Fibroblast of the aortic adventitia (primary cell): ENCODE measurements around the gene SIGLEC10. TPM values are rescaled to one million over a fixed set of nuclear protein-coding genes. Genes with fewer than 3 reads are reported as not detected.

Source experiments
- DNase-seq: peaks from one replicate; pipeline ENCODE4 v3.0.0-alpha.2; 2010; ENCODE audit warnings: low read depth
- H3K4me3 ChIP-seq: 2 replicates; pipeline ENCODE4 v1.5.1; 2011; ENCODE audit warnings: low read depth, mild to moderate bottlenecking, control low read depth, low read length, moderate library complexity
- total RNA-seq: library from RNA; depleted of rRNA; stranded (reverse); fragments of >200 nt; gene quantifications from 2 replicates; pipeline ENCODE4 v1.2.3, GENCODE V29; 2012; ENCODE audit warnings: low replicate concordance
- TF ChIP-seq, protein P1 (sequence below): IDR thresholded peaks from 2 replicates; pipeline ENCODE4 v1.5.1; 2011; ENCODE audit warnings: mild to moderate bottlenecking, low read length, control low read depth, inconsistent platforms; ENCODE audit not compliant: insufficient read depth

Gene SIGLEC10
- total RNA-seq, 1 donor, result not detected

DNA sequence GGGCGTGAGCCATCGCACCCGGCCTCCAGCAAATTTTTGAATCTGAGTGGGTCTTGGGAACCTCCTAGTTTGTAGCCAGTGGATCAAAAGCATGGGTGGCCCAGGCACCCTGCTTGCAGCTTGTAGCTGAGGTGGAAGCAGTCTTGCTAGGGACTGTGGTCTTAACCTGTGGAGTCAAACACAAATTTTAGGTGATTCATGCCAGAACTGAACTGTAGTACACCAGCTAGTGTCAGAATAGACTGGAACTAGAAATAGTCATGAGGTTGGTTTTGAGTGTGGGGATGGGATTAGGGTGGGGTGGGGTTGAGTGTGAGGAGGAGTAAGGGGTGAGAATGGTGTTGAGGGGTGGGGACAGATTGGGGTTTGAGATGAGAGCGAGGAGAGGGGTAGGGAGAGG is 35.4 kb downstream of the SIGLEC10 start:
- TF ChIP-seq, protein P1, sequence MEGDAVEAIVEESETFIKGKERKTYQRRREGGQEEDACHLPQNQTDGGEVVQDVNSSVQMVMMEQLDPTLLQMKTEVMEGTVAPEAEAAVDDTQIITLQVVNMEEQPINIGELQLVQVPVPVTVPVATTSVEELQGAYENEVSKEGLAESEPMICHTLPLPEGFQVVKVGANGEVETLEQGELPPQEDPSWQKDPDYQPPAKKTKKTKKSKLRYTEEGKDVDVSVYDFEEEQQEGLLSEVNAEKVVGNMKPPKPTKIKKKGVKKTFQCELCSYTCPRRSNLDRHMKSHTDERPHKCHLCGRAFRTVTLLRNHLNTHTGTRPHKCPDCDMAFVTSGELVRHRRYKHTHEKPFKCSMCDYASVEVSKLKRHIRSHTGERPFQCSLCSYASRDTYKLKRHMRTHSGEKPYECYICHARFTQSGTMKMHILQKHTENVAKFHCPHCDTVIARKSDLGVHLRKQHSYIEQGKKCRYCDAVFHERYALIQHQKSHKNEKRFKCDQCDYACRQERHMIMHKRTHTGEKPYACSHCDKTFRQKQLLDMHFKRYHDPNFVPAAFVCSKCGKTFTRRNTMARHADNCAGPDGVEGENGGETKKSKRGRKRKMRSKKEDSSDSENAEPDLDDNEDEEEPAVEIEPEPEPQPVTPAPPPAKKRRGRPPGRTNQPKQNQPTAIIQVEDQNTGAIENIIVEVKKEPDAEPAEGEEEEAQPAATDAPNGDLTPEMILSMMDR, result no peak
- no peak overlapping the region for H3K4me3 ChIP-seq
- DNase-seq, result no peak

DNA sequence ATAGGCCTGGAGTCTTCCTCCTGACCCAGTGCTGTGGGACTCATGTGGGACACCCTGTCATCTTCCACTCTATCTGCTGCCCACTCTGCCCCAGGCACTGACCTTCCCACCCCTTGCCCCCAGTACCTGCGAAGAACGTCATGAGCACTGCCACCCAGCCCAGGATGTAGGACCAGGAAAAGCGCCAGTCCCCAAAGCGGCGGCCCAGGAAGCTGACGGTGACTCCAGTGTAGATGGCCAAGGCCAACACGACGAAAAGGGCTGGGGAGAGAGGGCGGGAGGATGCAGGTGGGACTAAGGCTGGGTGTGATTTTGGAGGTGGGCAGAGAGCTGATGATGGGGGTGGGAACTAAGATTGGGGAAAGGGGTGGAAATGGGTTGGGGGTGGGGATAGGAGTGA is 37.1 kb downstream of the SIGLEC10 start:
- no peak for DNase-seq
- no peak overlapping the region for H3K4me3 ChIP-seq
- TF ChIP-seq, protein P1, result no peak

DNA sequence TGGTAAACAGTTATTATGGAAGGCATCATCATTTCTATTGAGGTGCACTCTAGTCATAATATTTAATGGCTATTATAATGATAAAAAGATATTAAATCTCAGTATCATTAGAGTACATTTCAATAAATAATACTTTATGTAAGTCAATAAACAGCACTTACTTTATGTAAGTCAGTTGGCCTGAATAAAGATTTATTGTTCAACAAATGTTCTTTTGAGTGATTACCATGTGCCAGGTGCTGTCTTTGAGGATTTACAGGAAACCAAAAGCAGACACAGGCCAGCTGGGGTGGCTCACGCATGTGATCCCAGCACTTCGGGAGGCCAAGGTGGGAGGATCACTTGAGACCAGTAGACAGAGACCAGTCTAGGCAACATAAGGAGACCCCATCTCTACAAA is 40.0 kb downstream of the SIGLEC10 start:
- TF ChIP-seq, protein P1, result no peak
- DNase-seq, result no peak
- H3K4me3 ChIP-seq, result no peak overlapping the region

DNA sequence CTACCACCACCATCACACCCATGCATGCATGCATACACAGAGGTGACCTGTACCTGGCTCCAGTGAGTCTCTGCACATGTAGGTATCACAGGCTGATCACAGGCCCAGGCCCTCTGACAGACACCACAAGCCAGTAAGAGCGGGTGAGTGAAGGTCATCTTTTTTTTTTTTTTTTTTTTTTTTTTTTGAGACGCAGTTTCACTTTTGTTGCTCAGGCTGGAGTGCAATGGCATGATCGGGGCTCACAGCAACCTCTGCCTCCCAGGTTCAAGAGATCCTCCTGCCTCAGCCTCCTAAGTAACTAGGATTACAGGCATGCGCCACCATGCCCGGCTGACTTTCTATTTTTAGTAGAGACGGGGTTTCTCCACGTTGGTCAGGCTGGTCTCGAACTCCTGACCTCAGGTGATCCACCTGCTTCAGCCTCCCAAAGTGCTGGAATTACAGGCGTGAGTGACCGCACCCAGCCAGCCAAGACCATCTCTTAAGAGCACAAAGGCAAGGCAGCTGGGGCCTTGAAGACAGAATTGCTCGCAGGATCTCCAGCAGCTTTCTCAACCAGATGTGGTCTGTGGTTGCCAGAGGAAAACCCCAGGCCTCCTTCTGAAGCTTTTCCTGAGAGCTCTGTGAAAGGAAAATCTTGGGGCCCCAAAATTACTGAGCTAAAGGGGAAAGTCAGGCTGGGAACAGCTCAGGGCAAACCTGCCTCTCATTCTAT is 41.8 kb downstream of the SIGLEC10 start:
- no peak for DNase-seq
- no peak overlapping the region for H3K4me3 ChIP-seq
- TF ChIP-seq, protein P1, result no peak

DNA sequence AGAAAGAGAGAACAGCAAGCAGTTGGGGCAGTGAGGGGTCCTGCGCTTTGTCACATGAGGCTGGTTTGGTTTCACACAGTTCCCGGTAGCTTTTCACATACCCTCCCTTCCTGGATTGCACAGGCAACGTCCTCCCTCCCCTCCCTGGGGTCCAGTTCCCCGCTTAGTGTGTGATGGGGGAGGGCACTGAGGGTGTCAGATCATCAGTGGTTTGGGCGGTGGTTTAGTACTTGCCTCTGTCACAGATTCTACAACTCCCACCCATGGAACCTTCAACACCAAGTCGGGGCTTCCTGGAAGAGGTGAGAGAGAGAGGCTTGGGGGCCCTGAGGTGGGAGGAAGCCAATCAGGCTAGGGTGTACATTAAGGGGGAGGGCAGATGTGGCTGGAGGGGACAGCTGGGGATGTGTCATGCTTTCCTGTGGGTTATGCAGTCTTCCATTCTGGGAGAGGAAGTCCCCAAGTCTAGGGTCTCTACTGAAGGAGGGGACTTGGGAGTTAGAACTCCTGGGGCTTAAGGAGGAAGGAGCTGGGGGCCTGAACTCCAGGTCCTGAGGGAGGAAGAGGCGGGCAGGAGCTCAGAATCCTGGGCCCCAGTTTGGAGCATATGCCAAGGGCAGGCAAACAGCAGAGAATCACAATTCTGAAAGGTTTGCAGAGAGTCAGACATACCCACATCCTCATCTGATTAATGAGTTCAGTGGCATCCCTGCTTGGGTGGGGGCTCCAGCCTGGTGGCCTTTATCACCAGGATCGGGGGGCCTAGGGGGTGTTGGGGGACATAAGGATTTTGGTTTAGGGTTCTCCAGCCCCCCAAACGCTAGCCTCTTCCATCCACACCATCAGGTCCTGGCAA is 44.6 kb downstream of the SIGLEC10 start, which contains the start of gene NKG7:
TSS of gene NKG7 (minus strand) at position 6 of the 856 bp plus-strand sequence. CDS start 119 bp downstream, outside the sequence.
- H3K4me3 ChIP-seq, result no peak within 1 kb of the TSS
- TF ChIP-seq, protein P1, result no peak
- DNase-seq, result no peak

DNA sequence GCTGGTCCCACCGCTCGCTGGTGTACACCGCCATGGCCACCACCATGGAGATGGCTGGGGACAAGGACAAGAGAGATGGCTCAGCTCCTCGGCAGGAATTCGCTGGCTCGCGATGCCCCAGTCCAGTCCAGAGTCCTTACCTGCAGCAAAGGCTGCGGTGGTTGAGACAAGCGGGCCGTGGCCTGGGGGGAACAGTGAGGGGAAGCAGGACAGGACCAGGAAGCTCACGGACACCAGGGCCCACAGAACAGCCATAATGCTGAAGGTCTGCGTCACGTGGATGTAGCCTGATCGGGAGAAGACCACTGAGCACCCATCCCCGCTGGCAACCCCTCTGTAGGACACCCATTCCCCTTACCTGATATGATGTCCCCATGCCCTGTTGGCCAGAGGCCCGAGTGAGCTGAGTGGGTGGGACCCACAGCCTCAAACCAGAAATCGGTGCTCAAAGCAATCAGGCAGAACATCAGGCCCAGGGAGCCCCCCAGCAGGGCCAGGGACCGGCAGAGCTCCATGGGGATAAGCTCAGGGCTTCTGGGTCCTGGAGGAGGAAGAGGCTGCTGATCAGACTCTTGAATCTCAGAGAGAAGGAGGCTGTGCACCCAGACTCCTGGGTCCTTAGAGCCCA is 45.3 kb downstream of the SIGLEC10 start:
- H3K4me3 ChIP-seq, result no peak overlapping the region
- no peak for DNase-seq
- TF ChIP-seq, protein P1, result no peak
